ENCODE measurements around the gene RPS17.

RPS17 gene

DNA sequence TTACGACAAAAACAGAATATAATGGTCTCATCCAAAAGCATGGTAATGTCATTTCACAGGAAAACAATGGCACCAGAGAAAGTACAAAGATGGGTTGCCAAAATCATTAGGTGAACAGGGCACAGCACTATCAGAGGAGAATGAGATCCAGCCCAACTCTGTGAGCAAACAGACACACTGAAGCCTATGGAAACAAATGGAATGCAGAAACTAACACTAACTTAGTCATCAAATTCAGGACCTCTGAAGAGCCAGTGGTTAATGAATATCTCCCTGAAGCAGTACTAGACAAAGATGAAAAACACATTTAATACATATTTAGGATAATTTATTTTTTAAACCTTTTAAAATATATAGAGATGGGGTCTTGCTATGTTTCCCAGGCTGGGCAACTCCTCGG lies 14.6 kb upstream of the RPS17 start:
- intact Hi-C loops (cut with DNase I; ENCODE audit: low total_unique reads) = no loop called here
- no peaks in the 10 kb centered on the region for H3K9me3 ChIP-seq
- no peaks in the 10 kb centered on the region for H3K27me3 ChIP-seq
- H3K36me3 ChIP-seq = peaks cover 4 to 15% (median 15%) of the 10 kb centered on the region in 3 donors
- no peak overlapping the region for H3K27ac ChIP-seq
- H3K4me3 ChIP-seq = no peak overlapping the region
- TF ChIP-seq, protein P1, sequence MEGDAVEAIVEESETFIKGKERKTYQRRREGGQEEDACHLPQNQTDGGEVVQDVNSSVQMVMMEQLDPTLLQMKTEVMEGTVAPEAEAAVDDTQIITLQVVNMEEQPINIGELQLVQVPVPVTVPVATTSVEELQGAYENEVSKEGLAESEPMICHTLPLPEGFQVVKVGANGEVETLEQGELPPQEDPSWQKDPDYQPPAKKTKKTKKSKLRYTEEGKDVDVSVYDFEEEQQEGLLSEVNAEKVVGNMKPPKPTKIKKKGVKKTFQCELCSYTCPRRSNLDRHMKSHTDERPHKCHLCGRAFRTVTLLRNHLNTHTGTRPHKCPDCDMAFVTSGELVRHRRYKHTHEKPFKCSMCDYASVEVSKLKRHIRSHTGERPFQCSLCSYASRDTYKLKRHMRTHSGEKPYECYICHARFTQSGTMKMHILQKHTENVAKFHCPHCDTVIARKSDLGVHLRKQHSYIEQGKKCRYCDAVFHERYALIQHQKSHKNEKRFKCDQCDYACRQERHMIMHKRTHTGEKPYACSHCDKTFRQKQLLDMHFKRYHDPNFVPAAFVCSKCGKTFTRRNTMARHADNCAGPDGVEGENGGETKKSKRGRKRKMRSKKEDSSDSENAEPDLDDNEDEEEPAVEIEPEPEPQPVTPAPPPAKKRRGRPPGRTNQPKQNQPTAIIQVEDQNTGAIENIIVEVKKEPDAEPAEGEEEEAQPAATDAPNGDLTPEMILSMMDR (IDR thresholded peaks at IDR 0.05) = no peak
- H3K4me1 ChIP-seq = no peaks in the 10 kb centered on the region
- DNase-seq = no peak

GRCh38 chr15:82554351-82554750 lies 14.1 kb upstream of the RPS17 start:
- no peaks in the 10 kb centered on the region for H3K4me1 ChIP-seq

GRCh38 chr15:82553846-82554245 lies 13.6 kb upstream of the RPS17 start:
- Histone ChIP-seq H3K27me3 (no peaks in the 10 kb centered on the region), H3K36me3 (peaks cover 4 to 19% (median 17%) of the 10 kb centered on the region in 3 donors), H3K27ac (no peak overlapping the region), H3K4me3 (no peak overlapping the region), H3K4me1 (no peaks in the 10 kb centered on the region), H3K9me3 (no peaks in the 10 kb centered on the region)
- no peak for DNase-seq
- TF ChIP-seq, protein P1 (IDR thresholded peaks at IDR 0.05) = no peak
- intact Hi-C loops (cut with DNase I; ENCODE audit: low total_unique reads) = no loop called here

More at GRCh38 chr15:82554351-82554750, 14.1 kb upstream of the RPS17 start:
- Histone ChIP-seq H3K27me3 (no peaks in the 10 kb centered on the region), H3K36me3 (peaks cover 4 to 19% (median 17%) of the 10 kb centered on the region in 3 donors), H3K4me3 (no peak overlapping the region), H3K9me3 (no peaks in the 10 kb centered on the region), H3K27ac (no peak overlapping the region)
- TF ChIP-seq, protein P1 (IDR thresholded peaks at IDR 0.05) = no peak
- no peak for DNase-seq
- intact Hi-C loops (cut with DNase I; ENCODE audit: low total_unique reads) = no loop called here

- no peaks in the 10 kb centered on the region for H3K9me3 ChIP-seq
- no peaks in the 10 kb centered on the region for H3K27me3 ChIP-seq
- H3K4me3 ChIP-seq = no peak overlapping the region
- DNase-seq = no peak
- peaks cover 4 to 19% (median 17%) of the 10 kb centered on the region in 3 donors for H3K36me3 ChIP-seq
- intact Hi-C loops (cut with DNase I; ENCODE audit: low total_unique reads) = no loop called here
- no peaks in the 10 kb centered on the region for H3K4me1 ChIP-seq
- TF ChIP-seq, protein P1 (IDR thresholded peaks at IDR 0.05) = no peak
- no peak overlapping the region for H3K27ac ChIP-seq
These were observed 12.6 kb upstream of the RPS17 start for GRCh38 chr15:82552861-82553260.

- H3K27ac ChIP-seq = no peak overlapping the region
- H3K9me3 ChIP-seq = no peaks in the 10 kb centered on the region
- H3K36me3 ChIP-seq = peaks cover 4 to 19% (median 17%) of the 10 kb centered on the region in 3 donors
- no peak for DNase-seq
- intact Hi-C loops (cut with DNase I; ENCODE audit: low total_unique reads) = no loop called here
- no peaks in the 10 kb centered on the region for H3K4me1 ChIP-seq
- H3K27me3 ChIP-seq = no peaks in the 10 kb centered on the region
- TF ChIP-seq, protein P1 (IDR thresholded peaks at IDR 0.05) = no peak
- H3K4me3 ChIP-seq = no peak overlapping the region
These were observed 11.5 kb upstream of the RPS17 start for GRCh38 chr15:82551646-82552247.
